Muscle layer of duodenum (tissue), 2 donors: ENCODE data around the gene CNGA3.

Source experiments
- H3K27ac ChIP-seq: one replicate; pipeline ENCODE4 v1.7.0; 2013; ENCODE audit warnings: mild to moderate bottlenecking, low read length
- H3K27me3 ChIP-seq: one replicate; pipeline ENCODE4 v1.7.0; 2013; ENCODE audit warnings: low read depth, mild to moderate bottlenecking, control low read depth, low read length
- H3K36me3 ChIP-seq, 2 donors: one replicate each; pipeline ENCODE4 v1.7.0; 2013; ENCODE audit warnings: low read length in 2 of 2, control low read depth in 1 of 2, mild to moderate bottlenecking in 1 of 2; ENCODE audit not compliant: insufficient read depth in 2 of 2, control insufficient read depth in 1 of 2
- H3K4me1 ChIP-seq, 2 donors: one replicate each; pipeline ENCODE4 v1.7.0; 2013; ENCODE audit warnings: low read length in 2 of 2, mild to moderate bottlenecking in 2 of 2, control low read depth in 1 of 2, moderate library complexity in 1 of 2; ENCODE audit not compliant: insufficient read depth in 2 of 2, control insufficient read depth in 1 of 2
- H3K4me3 ChIP-seq, 2 donors: one replicate each; pipeline ENCODE4 v1.7.0; 2013; ENCODE audit warnings: low read length in 2 of 2, low read depth in 1 of 2, mild to moderate bottlenecking in 1 of 2
- H3K9me3 ChIP-seq, 2 donors: one replicate each; pipeline ENCODE4 v1.7.0; 2013; ENCODE audit warnings: low read length in 2 of 2, control low read depth in 1 of 2, mild to moderate bottlenecking in 1 of 2; ENCODE audit not compliant: control insufficient read depth in 1 of 2
- donor health status: healthy.

Gene CNGA3

DNA sequence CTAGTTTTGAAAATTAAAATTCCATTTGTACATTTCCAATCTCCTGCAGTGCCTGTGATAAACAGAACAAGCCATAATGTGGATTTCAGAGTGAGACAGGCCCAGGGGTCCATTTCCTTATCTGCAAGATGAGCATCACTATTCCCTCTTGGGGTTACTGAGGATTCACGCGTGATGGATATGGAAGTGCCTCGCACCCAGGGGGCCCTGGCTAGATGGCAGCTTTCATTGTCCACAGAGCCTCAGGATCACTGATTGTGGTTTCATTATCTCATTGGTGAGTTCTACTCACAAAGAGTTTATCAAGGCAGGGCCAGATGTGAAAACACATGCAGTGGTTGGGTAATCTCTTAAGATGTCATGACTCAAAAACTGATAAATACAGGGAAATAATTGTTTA is 11.6 kb downstream of the CNGA3 start:
- H3K4me3 ChIP-seq: no peak overlapping the region
- H3K4me1 ChIP-seq: no peaks in the 10 kb centered on the region
- H3K9me3 ChIP-seq: peaks cover 0 to 7% of the 10 kb centered on the region in 2 donors
- no peak overlapping the region for H3K27ac ChIP-seq
- H3K27me3 ChIP-seq: no peaks in the 10 kb centered on the region
- no peaks in the 10 kb centered on the region for H3K36me3 ChIP-seq

DNA sequence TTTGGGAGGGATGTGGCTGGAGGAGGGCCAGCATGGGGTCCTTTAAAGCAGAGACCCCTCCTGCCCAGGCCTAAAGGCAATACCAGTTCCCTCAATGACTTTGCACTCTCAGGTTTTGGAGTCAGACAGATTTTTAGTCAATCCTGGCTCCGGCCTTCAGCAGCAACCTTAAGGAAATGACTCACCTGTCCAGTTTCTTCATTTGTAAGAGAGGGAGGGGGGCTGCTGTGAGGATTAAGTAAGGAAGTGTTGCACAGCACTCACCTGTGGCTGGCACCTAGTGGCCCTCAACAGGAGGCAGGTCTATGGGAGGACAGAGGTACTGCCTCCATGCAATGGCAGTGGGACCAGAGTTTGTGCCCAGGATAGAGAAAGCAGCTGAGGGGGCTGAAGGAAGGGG is 13.7 kb downstream of the CNGA3 start:
- H3K9me3 ChIP-seq: no peaks in the 10 kb centered on the region
- H3K4me1 ChIP-seq: no peaks in the 10 kb centered on the region
- H3K36me3 ChIP-seq: no peaks in the 10 kb centered on the region
- H3K4me3 ChIP-seq: no peak overlapping the region
- no peaks in the 10 kb centered on the region for H3K27me3 ChIP-seq
- H3K27ac ChIP-seq: no peak overlapping the region

DNA sequence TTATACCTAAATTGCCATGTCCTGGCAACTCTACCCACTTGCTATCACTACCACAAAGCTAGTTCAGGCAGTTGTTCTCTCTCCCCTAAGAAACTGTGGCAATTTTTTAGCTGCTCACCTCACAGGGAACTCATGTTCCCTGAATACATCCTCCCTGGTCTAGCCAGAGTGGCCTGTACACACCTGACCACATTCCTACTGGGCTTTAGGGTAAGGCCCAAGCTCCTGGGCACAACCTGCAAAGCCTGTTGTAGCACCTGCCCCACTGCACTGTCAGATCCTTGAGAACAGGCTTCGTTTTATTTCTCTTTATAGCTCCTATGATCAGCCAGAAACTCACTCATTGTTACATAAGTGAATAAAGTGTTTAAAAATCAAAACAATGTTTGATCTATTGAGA is 21.5 kb downstream of the CNGA3 start:
- Histone ChIP-seq H3K36me3 (no peaks in the 10 kb centered on the region), H3K27me3 (no peaks in the 10 kb centered on the region), H3K27ac (no peak overlapping the region), H3K4me3 (no peak overlapping the region), H3K4me1 (no peaks in the 10 kb centered on the region), H3K9me3 (no peaks in the 10 kb centered on the region)

- H3K36me3 ChIP-seq: no peaks in the 10 kb centered on the region
- H3K9me3 ChIP-seq: no peaks in the 10 kb centered on the region
- H3K27ac ChIP-seq: no peak overlapping the region
- H3K4me3 ChIP-seq: no peak overlapping the region
- H3K27me3 ChIP-seq: no peaks in the 10 kb centered on the region
- H3K4me1 ChIP-seq: no peaks in the 10 kb centered on the region
These were observed 23.5 kb downstream of the CNGA3 start for GRCh38 chr2:98369710-98370239.

DNA sequence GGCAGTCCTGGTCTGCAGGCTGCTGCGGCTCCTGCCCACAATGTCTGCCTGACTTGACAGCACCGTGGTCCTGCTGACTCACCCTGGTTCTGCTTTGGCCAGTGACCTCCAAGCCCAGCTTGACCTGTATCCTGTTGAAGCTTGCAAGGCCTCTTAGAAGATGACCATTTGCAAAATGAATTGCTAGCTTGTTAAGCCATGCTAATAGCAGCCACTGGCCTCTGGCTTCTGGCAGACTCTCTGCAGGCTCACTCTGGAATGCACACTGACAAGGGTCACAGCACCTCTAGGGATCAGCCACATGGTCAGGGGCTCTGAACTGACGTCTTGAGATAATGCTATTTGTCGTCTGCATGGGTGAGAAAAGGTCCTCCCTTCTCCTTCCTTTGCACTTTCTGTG is 25.9 kb downstream of the CNGA3 start:
- Histone ChIP-seq H3K4me3 (no peak overlapping the region), H3K27me3 (no peaks in the 10 kb centered on the region), H3K36me3 (no peaks in the 10 kb centered on the region), H3K4me1 (no peaks in the 10 kb centered on the region), H3K27ac (no peak overlapping the region), H3K9me3 (no peaks in the 10 kb centered on the region)

DNA sequence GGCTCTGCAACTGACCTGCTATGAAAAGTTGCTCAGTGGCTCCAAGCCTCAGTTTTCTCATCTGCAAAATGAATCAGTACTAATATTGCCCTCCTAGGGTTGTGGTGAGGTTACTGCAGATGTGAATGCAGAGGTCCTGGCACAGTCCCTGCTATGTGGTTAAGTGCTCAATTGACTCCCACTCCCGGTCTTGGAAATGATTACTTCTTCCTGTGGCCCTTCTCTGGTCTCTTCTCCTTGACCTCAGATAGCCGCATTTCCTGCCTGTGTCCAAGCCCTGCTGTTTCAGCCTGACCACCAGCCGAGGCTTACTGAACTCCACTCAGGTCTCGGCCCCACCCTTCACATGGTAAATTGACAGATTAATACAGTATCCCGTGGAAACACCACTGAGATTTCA is 26.3 kb downstream of the CNGA3 start:
- no peak overlapping the region for H3K27ac ChIP-seq
- H3K4me3 ChIP-seq: no peak overlapping the region
- H3K4me1 ChIP-seq: no peaks in the 10 kb centered on the region
- no peaks in the 10 kb centered on the region for H3K27me3 ChIP-seq
- H3K36me3 ChIP-seq: no peaks in the 10 kb centered on the region
- H3K9me3 ChIP-seq: no peaks in the 10 kb centered on the region

DNA sequence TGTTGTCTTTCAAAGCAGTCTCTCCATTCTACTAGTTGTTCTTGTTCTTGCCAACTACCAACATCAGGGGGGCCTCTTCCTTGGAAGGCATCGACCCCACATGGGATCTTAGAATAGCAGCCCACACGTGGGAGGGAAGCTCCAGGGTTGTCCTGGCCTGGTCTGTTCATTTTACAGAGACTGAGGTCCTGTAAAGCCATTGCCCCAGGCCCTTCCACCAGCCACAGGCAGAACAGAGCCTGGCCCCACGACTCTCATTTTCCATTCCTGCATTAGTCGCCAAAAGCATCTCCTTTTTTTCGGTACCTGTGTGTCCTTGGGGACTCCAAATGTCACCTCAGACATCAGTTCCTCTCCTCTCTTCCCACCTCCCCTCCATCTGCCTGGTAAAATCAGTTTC is 28.0 kb downstream of the CNGA3 start:
- Histone ChIP-seq H3K36me3 (no peaks in the 10 kb centered on the region), H3K27me3 (no peaks in the 10 kb centered on the region), H3K27ac (no peak overlapping the region)

DNA sequence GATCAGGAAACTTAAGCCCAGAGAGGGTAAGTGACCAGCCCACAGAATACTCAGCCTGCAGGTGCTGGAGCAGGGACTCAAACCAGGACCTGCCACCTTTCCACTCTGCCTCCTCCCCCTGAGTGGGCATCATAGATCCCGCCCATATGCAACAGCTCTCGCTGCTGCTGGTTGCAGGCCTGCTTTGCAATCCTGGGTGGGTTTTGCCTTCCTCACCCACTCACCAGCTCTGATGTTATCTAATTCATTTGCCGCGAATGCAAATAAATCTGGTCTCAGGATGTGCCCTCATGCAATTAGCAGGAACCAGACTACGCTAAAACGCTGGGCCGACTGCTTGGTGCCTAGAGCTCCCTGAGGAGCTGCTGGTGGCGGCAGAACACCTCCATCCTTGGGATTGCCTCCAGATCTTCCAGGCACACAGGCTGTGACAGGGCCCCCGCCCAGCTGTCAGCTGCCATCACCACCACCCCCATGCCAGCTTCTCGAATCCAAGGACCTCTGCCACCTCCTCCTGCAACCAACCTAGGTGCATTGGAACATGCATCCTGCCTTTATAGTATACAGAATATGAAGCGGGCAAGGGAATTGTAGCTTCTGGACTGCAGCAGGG is 28.8 kb downstream of the CNGA3 start:
- Histone ChIP-seq H3K27ac (no peak overlapping the region), H3K9me3 (no peaks in the 10 kb centered on the region), H3K36me3 (no peaks in the 10 kb centered on the region), H3K4me1 (peaks cover 0 to 6% of the 10 kb centered on the region in 2 donors), H3K4me3 (no peak overlapping the region), H3K27me3 (no peaks in the 10 kb centered on the region)

More for the DNA sequence above, 28.0 kb downstream of the CNGA3 start:
- Histone ChIP-seq H3K4me1 (peaks cover 0 to 6% of the 10 kb centered on the region in 2 donors), H3K9me3 (no peaks in the 10 kb centered on the region), H3K4me3 (no peak overlapping the region)

DNA sequence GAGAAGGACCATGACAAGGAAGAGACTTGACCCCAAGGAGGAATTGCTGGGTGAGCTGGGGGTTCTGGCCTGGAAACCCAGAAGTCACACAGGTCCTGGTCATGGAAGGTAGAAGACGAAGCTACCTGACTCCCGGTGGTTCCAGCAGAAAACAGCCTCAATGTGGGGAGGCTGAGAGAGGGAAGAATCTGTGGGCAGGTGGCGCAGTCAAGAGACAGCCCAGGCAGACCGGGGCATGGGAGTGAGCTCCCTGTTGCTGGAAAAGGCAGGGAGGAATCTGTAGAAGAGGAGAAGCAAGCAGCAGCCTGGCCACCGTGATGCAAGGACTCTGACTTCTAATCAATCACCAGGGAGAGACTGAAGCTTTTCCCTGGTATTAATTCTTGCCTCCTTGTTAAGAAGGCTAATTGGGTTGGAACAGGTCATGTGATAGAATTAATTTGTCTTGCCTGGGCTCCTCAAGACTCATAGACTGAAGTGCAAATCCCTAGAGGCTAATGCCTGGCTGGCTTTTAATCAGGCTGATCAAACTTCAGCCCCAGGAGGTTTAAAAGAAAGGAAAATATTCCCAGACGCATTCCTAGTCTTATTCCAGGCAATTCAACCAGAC is 30.1 kb downstream of the CNGA3 start:
- no peaks in the 10 kb centered on the region for H3K27me3 ChIP-seq
- H3K4me3 ChIP-seq: no peak overlapping the region
- H3K27ac ChIP-seq: no peak overlapping the region
- H3K4me1 ChIP-seq: peaks cover 0 to 6% of the 10 kb centered on the region in 2 donors
- no peaks in the 10 kb centered on the region for H3K9me3 ChIP-seq
- no peaks in the 10 kb centered on the region for H3K36me3 ChIP-seq

DNA sequence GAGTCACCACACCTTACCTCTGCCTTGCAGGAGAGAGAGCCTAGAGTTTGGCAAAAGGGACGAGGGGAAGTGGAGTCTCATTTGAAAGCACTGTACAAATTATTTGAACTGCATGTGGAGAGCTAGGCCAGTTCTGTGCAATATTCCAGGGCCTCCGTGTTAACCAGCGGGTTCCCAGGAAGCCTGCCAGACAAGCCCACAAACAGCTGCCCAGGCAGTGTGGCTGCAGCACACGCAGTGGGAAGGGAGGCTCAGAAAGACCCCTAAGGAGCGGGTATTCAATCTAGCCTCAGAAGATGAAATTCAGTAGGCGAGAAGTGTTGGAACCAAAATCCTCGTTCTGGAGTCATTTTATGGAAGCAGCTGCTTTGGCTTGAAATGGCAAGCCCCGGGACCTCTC is 30.7 kb downstream of the CNGA3 start:
- no peak overlapping the region for H3K4me3 ChIP-seq
- H3K27me3 ChIP-seq: no peaks in the 10 kb centered on the region
- H3K9me3 ChIP-seq: no peaks in the 10 kb centered on the region
- H3K4me1 ChIP-seq: peaks cover 0 to 6% of the 10 kb centered on the region in 2 donors
- H3K27ac ChIP-seq: no peak overlapping the region
- H3K36me3 ChIP-seq: no peaks in the 10 kb centered on the region

- H3K4me3 ChIP-seq: no peak overlapping the region
- H3K27me3 ChIP-seq: no peaks in the 10 kb centered on the region
- no peak overlapping the region for H3K27ac ChIP-seq
- H3K9me3 ChIP-seq: no peaks in the 10 kb centered on the region
- peaks cover 0 to 6% of the 10 kb centered on the region in 2 donors for H3K4me1 ChIP-seq
- H3K36me3 ChIP-seq: no peaks in the 10 kb centered on the region
These were observed 31.3 kb downstream of the CNGA3 start for GRCh38 chr2:98377544-98377943.

DNA sequence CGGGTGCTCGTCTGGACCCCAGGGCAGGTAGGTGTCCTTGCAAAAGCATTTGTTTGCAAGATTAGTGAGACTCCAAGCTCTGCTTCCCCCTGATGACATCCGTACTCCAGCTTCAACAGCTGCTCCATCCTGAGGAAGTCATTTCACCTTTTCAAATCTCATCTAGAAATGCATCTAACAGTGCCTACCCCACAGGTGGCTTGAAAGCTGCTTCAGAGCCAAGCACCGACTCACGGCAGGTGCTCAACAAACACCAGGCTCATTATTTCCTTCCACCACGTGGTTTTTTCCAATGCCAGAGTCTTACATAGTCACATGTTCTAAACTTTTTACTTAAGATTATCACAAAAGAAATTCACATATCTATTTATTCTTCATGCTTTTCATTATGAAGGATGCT is 31.9 kb downstream of the CNGA3 start:
- Histone ChIP-seq H3K4me3 (no peak overlapping the region), H3K4me1 (peaks cover 0 to 6% of the 10 kb centered on the region in 2 donors), H3K27ac (no peak overlapping the region)

More for the DNA sequence above, 31.9 kb downstream of the CNGA3 start:
- Histone ChIP-seq H3K9me3 (no peaks in the 10 kb centered on the region), H3K36me3 (no peaks in the 10 kb centered on the region), H3K27me3 (no peaks in the 10 kb centered on the region)
